OCI-LY1 (cell line): ENCODE results near the gene ERGIC2.

Experiments used
- CTCF ChIP-seq: fragments of 200-600 bp; sonication (generic), shearing (Covaris generic); IDR thresholded peaks from 2 replicates; pipeline ENCODE4 v1.5.1; 2017; ENCODE audit warnings: mild to moderate bottlenecking, antibody characterized with exemption, low read length, moderate library complexity, mixed read lengths
- EZH2 ChIP-seq: fragments of 200-600 bp; sonication (generic), shearing (Covaris generic); IDR thresholded peaks from 2 replicates; pipeline ENCODE4 v1.8.0; 2017; ENCODE audit warnings: borderline replicate concordance, mixed run types, mild to moderate bottlenecking, antibody characterized with exemption, low read length, moderate library complexity, mixed read lengths

- no peak for TF ChIP-seq CTCF
- no peak for TF ChIP-seq EZH2
Measured at GRCh38 chr12:29414368-29414767, 33.4 kb upstream of the ERGIC2 start.
